H1 (cell line): ENCODE measurements around the gene ITGA4. TPM values are rescaled to one million over a fixed set of nuclear protein-coding genes. Genes with fewer than 3 reads are reported as not detected.

ENCODE experiments used
- EP300 ChIP-seq, 2 experiments: IDR thresholded peaks; 1 replicate in 1 of 2; 2 replicates in 1 of 2; pipeline ENCODE4 v1.6.1; 2011 to 2012; ENCODE audit warnings: low read depth in 2 of 2, low read length in 2 of 2, mild to moderate bottlenecking in 2 of 2, borderline replicate concordance in 1 of 2, inconsistent platforms in 1 of 2, moderate library complexity in 1 of 2
- HDAC2 ChIP-seq, 2 experiments: fragments of 300-600 bp in 1 of 2; sonication (generic) in 1 of 2; IDR thresholded peaks; 2 replicates each; pipeline ENCODE4 v1.6.1; 2011 to 2012; ENCODE audit warnings: low read depth in 2 of 2, low read length in 2 of 2, mild to moderate bottlenecking in 2 of 2, moderate library complexity in 2 of 2, borderline replicate concordance in 1 of 2, inconsistent platforms in 1 of 2
- JUN ChIP-seq: IDR thresholded peaks from 2 replicates; pipeline ENCODE4 v1.6.1; 2011; ENCODE audit warnings: low read depth, mild to moderate bottlenecking, improper control_type of control experiment, low read length
- RAD21 ChIP-seq, 2 experiments: IDR thresholded peaks in 1 of 2; conservative IDR thresholded peaks in 1 of 2; 2 replicates each; pipeline ENCODE4 v1.6.1; 2011; ENCODE audit warnings: low read depth in 2 of 2, low read length in 2 of 2, improper control_type of control experiment in 1 of 2, inconsistent platforms in 1 of 2, mild to moderate bottlenecking in 1 of 2, moderate library complexity in 1 of 2
- SIN3A ChIP-seq, 2 experiments: IDR thresholded peaks in 1 of 2; conservative IDR thresholded peaks in 1 of 2; 2 replicates each; pipeline ENCODE4 v1.6.1; 2011 to 2012; ENCODE audit warnings: low read length in 2 of 2, improper control_type of control experiment in 1 of 2, low read depth in 1 of 2, mild to moderate bottlenecking in 1 of 2
- polyA plus RNA-seq, 7 experiments: library from polyadenylated mRNA; depleted of rRNA in 3 of 7; stranded (reverse) in 5 of 7; unstranded in 2 of 7; fragments of >200 nt in 5 of 7; fragments of 200-250 nt in 2 of 7; gene quantifications; 1 replicate in 5 of 7; 2 replicates in 1 of 7; 4 replicates in 1 of 7; pipeline versions ENCODE4 v1.2.1 to v1.2.3, GENCODE V29; 2011 to 2013; ENCODE audit warnings: missing spikeins in 2 of 7, mixed read lengths in 2 of 7
- total RNA-seq: library from RNA; stranded (reverse); fragmentation: NEBNext Ultra II Directional; extraction: Animal tissue kit (Norgen Biotek cat#: 25700); gene quantifications from 2 replicates; pipeline ENCODE4 v1.2.1, GENCODE V29; 2021

Gene ITGA4
- total and polyA plus RNA-seq, 2 of the 8 experiments (the other 6 are each of a cell fraction or from before 2014, with no cell fraction given): 0.60 to 2.1 TPM

GRCh38 chr2:181570059-181570458, 112.9 kb downstream of the ITGA4 start (continued):
- TF ChIP-seq SIN3A (conservative IDR thresholded peaks at IDR 0.05 in 1 of 2, IDR thresholded peaks at IDR 0.05 in 1 of 2; ENCODE audit: low read depth in 1 of 2, low read length in 2 of 2): no peak
- no peak for TF ChIP-seq HDAC2 (IDR thresholded peaks at IDR 0.05; ENCODE audit: borderline replicate concordance in 1 of 2, low read depth in 2 of 2, low read length in 2 of 2)
- no peak for TF ChIP-seq RAD21 (IDR thresholded peaks at IDR 0.05 in 1 of 2, conservative IDR thresholded peaks at IDR 0.05 in 1 of 2; ENCODE audit: low read depth in 2 of 2, low read length in 2 of 2)
- TF ChIP-seq JUN: no peak
- no peak for TF ChIP-seq EP300 (IDR thresholded peaks at IDR 0.05; ENCODE audit: borderline replicate concordance in 1 of 2, low read depth in 2 of 2, low read length in 2 of 2)
